WTC11 (cell line): ENCODE data around the gene CKB. TPM values are rescaled to one million over a fixed set of nuclear protein-coding genes. Genes with fewer than 3 reads are reported as not detected.
A peak's percentile ranks its signal among the peaks of the same experiment; 100 is the strongest.

ENCODE experiments used
- AR ChIP-seq: fragments of 250-450 bp; sonication (Bioruptor Pico); IDR thresholded peaks from 2 replicates; pipeline ENCODE4 v1.9.0; 2021; ENCODE audit warnings: mild to moderate bottlenecking
- ARID4B ChIP-seq: sonication (generic); formaldehyde crosslinking; IDR thresholded peaks from 2 replicates; pipeline ENCODE4 v1.8.0; 2023; ENCODE audit warnings: missing genetic modification reagents, mild to moderate bottlenecking, borderline replicate concordance
- CREB1 ChIP-seq: sonication (generic); formaldehyde crosslinking; IDR thresholded peaks from 2 replicates; pipeline ENCODE4 v1.8.0; 2023; ENCODE audit warnings: mild to moderate bottlenecking, missing genetic modification reagents
- E2F5 ChIP-seq: sonication (generic); formaldehyde crosslinking; IDR thresholded peaks from 2 replicates; pipeline ENCODE4 v1.8.1; 2022; ENCODE audit warnings: mild to moderate bottlenecking, moderate library complexity, missing genetic modification reagents
- FOXK1 ChIP-seq: sonication (generic); formaldehyde crosslinking; IDR thresholded peaks from 2 replicates; pipeline ENCODE4 v1.8.0; 2022; ENCODE audit warnings: mild to moderate bottlenecking, moderate library complexity, missing genetic modification reagents
- FOXP4 ChIP-seq: sonication (generic); formaldehyde crosslinking; IDR thresholded peaks from 2 replicates; pipeline ENCODE4 v1.8.0; 2022; ENCODE audit warnings: mild to moderate bottlenecking, missing genetic modification reagents
- HMGXB4 ChIP-seq: sonication (generic); formaldehyde crosslinking; IDR thresholded peaks from 2 replicates; pipeline ENCODE4 v1.8.1; 2023; ENCODE audit warnings: mild to moderate bottlenecking, moderate library complexity, missing genetic modification reagents
- JUN ChIP-seq: sonication (generic); formaldehyde crosslinking; IDR thresholded peaks from 2 replicates; pipeline ENCODE4 v1.8.0; 2023; ENCODE audit warnings: mild to moderate bottlenecking, missing genetic modification reagents
- MLX ChIP-seq: sonication (generic); formaldehyde crosslinking; IDR thresholded peaks from 2 replicates; pipeline ENCODE4 v1.8.1; 2023; ENCODE audit warnings: mild to moderate bottlenecking, missing genetic modification reagents, moderate library complexity
- MXD4 ChIP-seq: fragments of 250-450 bp; sonication (Bioruptor Pico); IDR thresholded peaks from 2 replicates; pipeline ENCODE4 v1.8.0; 2021; ENCODE audit warnings: mild to moderate bottlenecking, moderate library complexity, borderline replicate concordance
- NFE2L1 ChIP-seq: sonication (generic); formaldehyde crosslinking; IDR thresholded peaks from 2 replicates; pipeline ENCODE4 v1.8.1; 2023; ENCODE audit warnings: missing genetic modification reagents
- RELA ChIP-seq: sonication (generic); formaldehyde crosslinking; IDR thresholded peaks from 2 replicates; pipeline ENCODE4 v1.8.1; 2022; ENCODE audit warnings: missing genetic modification reagents, mild to moderate bottlenecking, borderline replicate concordance
- SMAD4 ChIP-seq: sonication (generic); formaldehyde crosslinking; IDR thresholded peaks from 2 replicates; pipeline ENCODE4 v1.8.0; 2022; ENCODE audit warnings: mild to moderate bottlenecking, missing genetic modification reagents
- SOX15 ChIP-seq: fragments of 250-450 bp; sonication (Bioruptor Pico); IDR thresholded peaks from 2 replicates; pipeline ENCODE4 v1.9.0; 2021; ENCODE audit warnings: mild to moderate bottlenecking
- USF1 ChIP-seq: sonication (generic); formaldehyde crosslinking; IDR thresholded peaks from 2 replicates; pipeline ENCODE4 v1.8.0; 2022; ENCODE audit warnings: mild to moderate bottlenecking, missing genetic modification reagents
- ZNF121 ChIP-seq: sonication (generic); formaldehyde crosslinking; IDR thresholded peaks from 2 replicates; pipeline ENCODE4 v1.8.0; 2023; ENCODE audit warnings: missing genetic modification reagents
- ZNF138 ChIP-seq: sonication (generic); formaldehyde crosslinking; conservative IDR thresholded peaks from 2 replicates; pipeline ENCODE4 v1.8.1; 2022; ENCODE audit warnings: mild to moderate bottlenecking, moderate library complexity, missing genetic modification reagents
- ZNF232 ChIP-seq: sonication (generic); formaldehyde crosslinking; IDR thresholded peaks from 2 replicates; pipeline ENCODE4 v1.8.0; 2022; ENCODE audit warnings: mild to moderate bottlenecking, missing genetic modification reagents
- ZNF423 ChIP-seq: fragments of 250-450 bp; sonication (Bioruptor Pico); IDR thresholded peaks from 2 replicates; pipeline ENCODE4 v2.1.2; 2022; ENCODE audit warnings: mild to moderate bottlenecking, moderate library complexity
- ZNF532 ChIP-seq: fragments of 250-450 bp; sonication (Bioruptor Pico); IDR thresholded peaks from 2 replicates; pipeline ENCODE4 v1.9.0; 2021; ENCODE audit warnings: mild to moderate bottlenecking, borderline replicate concordance
- ZNF671 ChIP-seq: fragments of 250-450 bp; sonication (Bioruptor Pico); IDR thresholded peaks from 2 replicates; pipeline ENCODE4 v1.8.0; 2021; ENCODE audit warnings: mild to moderate bottlenecking
- total RNA-seq: library from RNA; stranded (reverse); gene quantifications from 3 replicates; pipeline ENCODE4 v1.2.3, GENCODE V29; 2021

CKB gene
- total RNA-seq, 1 experiment from 2014 or later, result 555 TPM

GRCh38 chr14:103542605-103543088, 20.0 kb upstream of the CKB start (continued):
- TF ChIP-seq AR (CRISPR knock-in tag), result no peak
- no peak; the same call in 1 of the 2 replicates for TF ChIP-seq ZNF423
- TF ChIP-seq JUN (CRISPR knock-in tag), result 0 out of 2 replicates have a peak, but pooled peaks have one; percentile 23
- TF ChIP-seq CREB1 (CRISPR knock-in tag), result no peak
- no peak for TF ChIP-seq ZNF138 (CRISPR knock-in tag)
- no peak for TF ChIP-seq SOX15
- no peak for TF ChIP-seq SMAD4 (CRISPR knock-in tag)
- TF ChIP-seq USF1 (CRISPR knock-in tag), result no peak
- 0 out of 2 replicates have a peak, but pooled peaks have one; percentile 28 for TF ChIP-seq MLX
- TF ChIP-seq ZNF532 (CRISPR knock-in tag), result no peak
- peak; percentile 43; the same call in 1 of the 2 replicates for TF ChIP-seq HMGXB4 (CRISPR knock-in tag)
- no peak for TF ChIP-seq ZNF671 (CRISPR knock-in tag)
- no peak for TF ChIP-seq RELA (CRISPR knock-in tag)
- no peak for TF ChIP-seq MXD4
- no peak for TF ChIP-seq FOXP4 (CRISPR knock-in tag)
- TF ChIP-seq NFE2L1 (CRISPR knock-in tag), result no peak
- TF ChIP-seq ZNF232 (CRISPR knock-in tag), result no peak
- TF ChIP-seq ZNF121, result no peak
- 0 out of 2 replicates have a peak, but pooled peaks have one; percentile 31 for TF ChIP-seq E2F5
- no peak for TF ChIP-seq FOXK1 (CRISPR knock-in tag)
- TF ChIP-seq ARID4B (CRISPR knock-in tag), result no peak
